Tibial artery (tissue), 4 donors: ENCODE data around the gene DCP1B.
A peak's percentile ranks its signal among the peaks of the same experiment; 100 is the strongest.

Experiments used
- DNase-seq, 2 donors: peaks; one replicate each; pipeline ENCODE4 v3.0.0-alpha.2; 2019
- H3K27ac ChIP-seq, 2 donors: fragments of 200-600 bp; sonication (generic) in 1 of 2; 1 replicate in 1 of 2; 2 replicates in 1 of 2; pipeline ENCODE4 v1.5.1; 2018 to 2019; ENCODE audit warnings: mild to moderate bottlenecking in 1 of 2
- H3K27me3 ChIP-seq, 2 donors: fragments of 200-600 bp; sonication (generic) in 1 of 2; one replicate each; pipeline versions ENCODE4 v1.5.1 to v1.6.0; 2016 to 2019
- H3K36me3 ChIP-seq, 3 donors: fragments of 200-600 bp; sonication (generic) in 2 of 3; one replicate each; pipeline ENCODE4 v1.5.1; 2016 to 2019; ENCODE audit warnings: mild to moderate bottlenecking in 2 of 3
- H3K4me1 ChIP-seq, 4 donors: fragments of 200-600 bp; sonication (generic) in 2 of 4; 1 replicate in 3 of 4; 2 replicates in 1 of 4; pipeline ENCODE4 v1.5.1; 2016 to 2019
- H3K4me3 ChIP-seq, 2 donors: fragments of 200-600 bp; sonication (generic) in 1 of 2; 1 replicate in 1 of 2; 2 replicates in 1 of 2; pipeline ENCODE4 v1.5.1; 2018 to 2019; ENCODE audit warnings: mild to moderate bottlenecking in 2 of 2
- H3K9me3 ChIP-seq, 3 donors: fragments of 200-600 bp; sonication (generic) in 1 of 3; one replicate each; pipeline ENCODE4 v1.5.1; 2016 to 2019
- CTCF ChIP-seq, 2 experiments: fragments of 200-600 bp in 1 of 2; fragments of 450-650 bp in 1 of 2; IDR thresholded peaks; one replicate each; pipeline ENCODE4 v1.5.1; 2017 to 2019; ENCODE audit warnings: antibody characterized with exemption in 2 of 2, mild to moderate bottlenecking in 1 of 2, moderate library complexity in 1 of 2
- intact Hi-C: fragments of 100-400 bp; cut with DNase I; formaldehyde crosslinking; loops from one replicate; pipeline ENCODE4 v1.15.0; 2023; ENCODE audit warnings: low total_unique reads

The DCP1B gene

DNA sequence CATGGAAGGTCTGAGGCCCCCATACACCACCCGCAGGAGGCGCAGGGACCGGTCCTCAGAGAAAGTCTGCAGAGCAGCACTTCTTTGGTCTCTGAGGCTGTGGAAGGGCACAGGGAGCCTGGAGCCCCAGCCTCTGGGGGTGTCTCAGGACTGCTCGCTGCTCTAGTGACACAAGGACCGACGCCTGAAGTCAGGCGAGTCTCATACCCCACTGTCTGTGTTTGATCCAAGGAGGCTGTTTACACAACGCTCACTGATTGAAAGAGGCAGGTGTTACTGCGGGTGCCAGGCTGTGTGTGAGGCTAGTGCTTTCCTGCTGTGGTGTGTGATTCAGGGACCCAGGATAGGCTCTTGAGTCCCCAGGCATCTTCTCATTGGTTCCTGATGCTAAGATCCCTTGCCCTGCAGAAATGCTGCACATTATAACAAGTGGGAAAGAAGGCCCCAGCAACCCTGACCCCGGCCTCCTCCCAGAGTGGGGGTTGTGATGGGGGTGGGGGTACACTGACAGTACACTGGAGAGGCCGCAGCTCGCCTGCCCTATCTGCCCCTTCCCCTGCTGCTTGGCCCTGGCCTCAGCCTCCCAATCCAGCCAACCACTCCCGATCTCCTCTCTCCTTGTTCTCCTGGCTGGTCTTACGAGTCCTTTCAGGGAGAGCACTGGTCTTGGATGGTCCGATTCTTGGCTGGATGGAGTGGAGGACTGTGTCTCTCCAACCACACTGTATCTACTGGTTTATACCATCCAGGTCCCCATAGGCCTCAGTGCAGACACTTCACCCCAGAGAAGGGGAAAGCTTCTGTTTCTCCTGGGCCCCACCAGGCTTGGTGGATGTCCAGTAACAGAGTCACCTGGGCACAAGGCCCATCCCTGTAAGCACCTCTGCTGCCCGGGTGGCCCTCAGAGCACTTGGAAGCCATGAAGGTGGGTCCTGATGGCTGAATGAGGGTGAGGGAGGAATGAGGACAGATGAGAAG, 92.4 kb downstream of the DCP1B start:
- no peaks in the 10 kb centered on the region for H3K27me3 ChIP-seq
- H3K4me1 ChIP-seq: peaks cover 0 to 13% (median 8%) of the 10 kb centered on the region in 4 donors
- H3K9me3 ChIP-seq: no peaks in the 10 kb centered on the region
- no peak for TF ChIP-seq CTCF (IDR thresholded peaks at IDR 0.05)
- no peak overlapping the region for H3K4me3 ChIP-seq
- no peak overlapping the region for H3K27ac ChIP-seq
- no peaks in the 10 kb centered on the region for H3K36me3 ChIP-seq
- intact Hi-C loops: loop anchor here (10.0 kb wide), 1 partner anchor 97 kb away; no protein-coding TSS in a partner anchor
- peak in 1 of 2 donors; percentile 41 for DNase-seq

DNA sequence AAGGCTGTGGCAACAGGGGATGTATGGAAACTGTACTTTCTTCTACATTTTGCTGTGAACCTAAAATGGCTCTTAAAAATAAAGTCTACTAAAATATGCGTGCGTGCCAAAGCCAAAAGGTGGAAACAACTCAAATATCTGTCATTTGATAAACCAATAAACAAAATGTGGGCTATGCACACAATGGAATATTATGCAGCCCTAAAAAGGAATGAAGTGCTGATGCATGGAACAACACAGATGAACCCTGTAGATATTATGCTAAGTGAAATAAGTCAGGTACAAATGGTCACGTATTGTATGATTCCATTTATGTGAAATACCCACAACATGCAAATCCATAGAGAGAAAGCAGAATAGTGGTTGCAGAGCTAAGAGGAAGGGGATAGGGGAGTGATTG, 93.8 kb downstream of the DCP1B start:
- no peak for TF ChIP-seq CTCF (IDR thresholded peaks at IDR 0.05)
- Histone ChIP-seq H3K27me3 (no peaks in the 10 kb centered on the region), H3K4me1 (peaks cover 0 to 8% (median 7%) of the 10 kb centered on the region in 4 donors), H3K9me3 (no peaks in the 10 kb centered on the region), H3K36me3 (no peaks in the 10 kb centered on the region), H3K4me3 (no peak overlapping the region), H3K27ac (no peak overlapping the region)
- no peak for DNase-seq
- intact Hi-C loops: loop anchor here (10.0 kb wide), 1 partner anchor 96 kb away; no protein-coding TSS in a partner anchor

GRCh38 chr12:1908758-1909157, 95.5 kb downstream of the DCP1B start:
- H3K27me3 ChIP-seq: no peaks in the 10 kb centered on the region
- H3K4me3 ChIP-seq: no peak overlapping the region
- peaks cover 0 to 16% (median 0%) of the 10 kb centered on the region in 3 donors for H3K9me3 ChIP-seq
- no peak for DNase-seq
- H3K36me3 ChIP-seq: no peaks in the 10 kb centered on the region
- TF ChIP-seq CTCF (IDR thresholded peaks at IDR 0.05): no peak
- intact Hi-C loops: no loop called here
- no peak overlapping the region for H3K27ac ChIP-seq
- peaks cover 0 to 8% (median 7%) of the 10 kb centered on the region in 4 donors for H3K4me1 ChIP-seq

GRCh38 chr12:1907652-1908611, 96.3 kb downstream of the DCP1B start:
- Histone ChIP-seq H3K9me3 (peaks cover 0 to 22% (median 0%) of the 10 kb centered on the region in 3 donors), H3K4me1 (peaks cover 0 to 8% (median 7%) of the 10 kb centered on the region in 4 donors), H3K4me3 (peak overlapping the region in 1 of 2 donors; percentile 34), H3K27ac (no peak overlapping the region), H3K36me3 (no peaks in the 10 kb centered on the region), H3K27me3 (no peaks in the 10 kb centered on the region)
- peak in 1 of 2 donors; percentile 54 for DNase-seq
- intact Hi-C loops: no loop called here
- no peak for TF ChIP-seq CTCF (IDR thresholded peaks at IDR 0.05)

DNA sequence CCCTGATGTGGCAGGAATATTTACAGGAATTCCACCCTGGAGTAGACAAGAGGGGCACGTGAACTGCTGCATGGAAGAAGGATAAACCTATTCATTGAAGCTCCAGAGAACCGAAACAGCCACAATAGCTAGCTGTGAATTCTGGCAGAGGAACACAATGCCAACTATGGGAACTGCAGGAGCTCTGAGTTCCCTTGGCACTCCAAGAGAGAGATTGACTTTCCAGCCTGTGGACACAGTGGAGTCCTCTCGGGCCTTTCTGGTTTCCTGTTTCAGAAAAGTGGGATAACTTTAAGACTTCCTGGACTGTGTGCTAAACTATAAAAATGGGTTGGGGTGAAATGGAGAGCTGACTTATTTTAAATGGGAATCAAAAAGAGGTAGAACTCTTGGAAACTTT, 97.7 kb downstream of the DCP1B start:
- Histone ChIP-seq H3K27me3 (no peaks in the 10 kb centered on the region), H3K27ac (no peak overlapping the region), H3K9me3 (peaks cover 0 to 24% (median 0%) of the 10 kb centered on the region in 3 donors), H3K36me3 (no peaks in the 10 kb centered on the region), H3K4me1 (peaks cover 0 to 8% (median 7%) of the 10 kb centered on the region in 4 donors), H3K4me3 (no peak overlapping the region)
- DNase-seq: no peak
- TF ChIP-seq CTCF (IDR thresholded peaks at IDR 0.05): no peak
- intact Hi-C loops: no loop called here
